Measurements from ENCODE around the gene GUK1. TPM values are rescaled to one million over a fixed set of nuclear protein-coding genes. Genes with fewer than 3 reads are reported as not detected.

The GUK1 gene
- total RNA-seq, 4 donors from 2014 or later: 384 to 510 (median 421) TPM

DNA sequence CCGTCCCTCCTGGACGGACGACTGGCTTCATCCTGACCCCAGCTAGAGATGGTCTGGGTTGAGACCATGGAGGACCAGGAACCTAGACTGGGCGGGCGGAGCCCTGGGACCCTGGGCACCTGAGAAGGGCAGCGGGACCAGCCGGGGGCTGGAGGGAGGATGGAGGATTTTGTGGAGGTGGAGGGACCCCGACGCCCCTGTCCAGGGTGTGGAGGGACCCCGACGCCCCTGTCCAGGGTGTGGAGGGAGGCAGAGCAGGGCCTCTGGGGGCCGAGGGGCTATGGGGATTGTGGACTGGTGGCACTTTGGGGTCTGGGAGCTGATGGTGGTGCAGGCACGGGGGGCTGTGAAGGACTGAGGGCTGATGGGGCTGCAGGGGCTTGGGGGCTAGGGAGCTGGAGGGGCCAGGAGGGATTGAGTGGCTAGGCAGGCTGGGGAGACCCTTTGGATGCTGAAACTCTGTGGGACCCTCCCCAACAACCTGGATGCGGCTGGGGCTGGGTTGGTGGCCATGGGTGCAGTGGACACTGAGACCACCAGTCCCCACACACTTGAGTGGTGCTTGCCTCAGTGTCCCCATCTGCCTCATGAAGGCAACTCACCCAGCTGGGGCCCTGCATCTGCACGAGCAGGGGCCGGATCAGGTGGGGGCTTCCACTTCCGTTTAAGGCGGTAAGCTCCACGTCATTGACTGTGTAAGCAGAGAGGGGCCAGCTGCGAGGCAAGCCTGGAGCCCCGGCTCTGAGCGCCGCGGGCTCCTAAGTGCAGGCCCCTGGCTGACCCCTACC, 17.1 kb downstream of the GUK1 start:
- Histone ChIP-seq H3K4me1 (peaks cover 45% of the 10 kb centered on the region), H3K36me3 (no peaks in the 10 kb centered on the region), H3K4me3 (no peak overlapping the region), H3K27ac (no peak overlapping the region), H3K27me3 (no peaks in the 10 kb centered on the region), H3K9me3 (no peaks in the 10 kb centered on the region)
- DNase-seq (ENCODE audit: low spot score in 2 of 2): peak in 1 of 2 donors; percentile 61
- TF ChIP-seq, protein P1, sequence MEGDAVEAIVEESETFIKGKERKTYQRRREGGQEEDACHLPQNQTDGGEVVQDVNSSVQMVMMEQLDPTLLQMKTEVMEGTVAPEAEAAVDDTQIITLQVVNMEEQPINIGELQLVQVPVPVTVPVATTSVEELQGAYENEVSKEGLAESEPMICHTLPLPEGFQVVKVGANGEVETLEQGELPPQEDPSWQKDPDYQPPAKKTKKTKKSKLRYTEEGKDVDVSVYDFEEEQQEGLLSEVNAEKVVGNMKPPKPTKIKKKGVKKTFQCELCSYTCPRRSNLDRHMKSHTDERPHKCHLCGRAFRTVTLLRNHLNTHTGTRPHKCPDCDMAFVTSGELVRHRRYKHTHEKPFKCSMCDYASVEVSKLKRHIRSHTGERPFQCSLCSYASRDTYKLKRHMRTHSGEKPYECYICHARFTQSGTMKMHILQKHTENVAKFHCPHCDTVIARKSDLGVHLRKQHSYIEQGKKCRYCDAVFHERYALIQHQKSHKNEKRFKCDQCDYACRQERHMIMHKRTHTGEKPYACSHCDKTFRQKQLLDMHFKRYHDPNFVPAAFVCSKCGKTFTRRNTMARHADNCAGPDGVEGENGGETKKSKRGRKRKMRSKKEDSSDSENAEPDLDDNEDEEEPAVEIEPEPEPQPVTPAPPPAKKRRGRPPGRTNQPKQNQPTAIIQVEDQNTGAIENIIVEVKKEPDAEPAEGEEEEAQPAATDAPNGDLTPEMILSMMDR (IDR thresholded peaks at IDR 0.05): no peak
- TF ChIP-seq POLR2A (IDR thresholded peaks at IDR 0.05): no peak
- TF ChIP-seq EP300 (IDR thresholded peaks at IDR 0.05): no peak
- no peak for TF ChIP-seq POLR2AphosphoS5 (IDR thresholded peaks at IDR 0.05)
- 83% methylated on average over 13 of the region's 24 CpGs for WGBS

DNA sequence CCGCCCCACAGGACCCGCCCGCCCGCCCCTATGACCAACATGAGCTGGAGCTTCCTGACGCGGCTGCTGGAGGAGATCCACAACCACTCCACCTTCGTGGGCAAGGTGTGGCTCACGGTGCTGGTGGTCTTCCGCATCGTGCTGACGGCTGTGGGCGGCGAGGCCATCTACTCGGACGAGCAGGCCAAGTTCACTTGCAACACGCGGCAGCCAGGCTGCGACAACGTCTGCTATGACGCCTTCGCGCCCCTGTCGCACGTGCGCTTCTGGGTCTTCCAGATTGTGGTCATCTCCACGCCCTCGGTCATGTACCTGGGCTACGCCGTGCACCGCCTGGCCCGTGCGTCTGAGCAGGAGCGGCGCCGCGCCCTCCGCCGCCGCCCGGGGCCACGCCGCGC, 17.6 kb downstream of the GUK1 start:
- no peaks in the 10 kb centered on the region for H3K36me3 ChIP-seq
- peaks cover 51% of the 10 kb centered on the region for H3K4me1 ChIP-seq
- no peak overlapping the region for H3K27ac ChIP-seq
- no peak for DNase-seq (ENCODE audit: low spot score in 2 of 2)
- no peaks in the 10 kb centered on the region for H3K27me3 ChIP-seq
- 66% methylated on average over 16 of the region's 43 CpGs for WGBS
- TF ChIP-seq POLR2AphosphoS5 (IDR thresholded peaks at IDR 0.05) (no peak), POLR2A (IDR thresholded peaks at IDR 0.05) (no peak), EP300 (IDR thresholded peaks at IDR 0.05) (no peak)
- TF ChIP-seq, protein P1 (IDR thresholded peaks at IDR 0.05): no peak
- no peak overlapping the region for H3K4me3 ChIP-seq
- H3K9me3 ChIP-seq: no peaks in the 10 kb centered on the region

DNA sequence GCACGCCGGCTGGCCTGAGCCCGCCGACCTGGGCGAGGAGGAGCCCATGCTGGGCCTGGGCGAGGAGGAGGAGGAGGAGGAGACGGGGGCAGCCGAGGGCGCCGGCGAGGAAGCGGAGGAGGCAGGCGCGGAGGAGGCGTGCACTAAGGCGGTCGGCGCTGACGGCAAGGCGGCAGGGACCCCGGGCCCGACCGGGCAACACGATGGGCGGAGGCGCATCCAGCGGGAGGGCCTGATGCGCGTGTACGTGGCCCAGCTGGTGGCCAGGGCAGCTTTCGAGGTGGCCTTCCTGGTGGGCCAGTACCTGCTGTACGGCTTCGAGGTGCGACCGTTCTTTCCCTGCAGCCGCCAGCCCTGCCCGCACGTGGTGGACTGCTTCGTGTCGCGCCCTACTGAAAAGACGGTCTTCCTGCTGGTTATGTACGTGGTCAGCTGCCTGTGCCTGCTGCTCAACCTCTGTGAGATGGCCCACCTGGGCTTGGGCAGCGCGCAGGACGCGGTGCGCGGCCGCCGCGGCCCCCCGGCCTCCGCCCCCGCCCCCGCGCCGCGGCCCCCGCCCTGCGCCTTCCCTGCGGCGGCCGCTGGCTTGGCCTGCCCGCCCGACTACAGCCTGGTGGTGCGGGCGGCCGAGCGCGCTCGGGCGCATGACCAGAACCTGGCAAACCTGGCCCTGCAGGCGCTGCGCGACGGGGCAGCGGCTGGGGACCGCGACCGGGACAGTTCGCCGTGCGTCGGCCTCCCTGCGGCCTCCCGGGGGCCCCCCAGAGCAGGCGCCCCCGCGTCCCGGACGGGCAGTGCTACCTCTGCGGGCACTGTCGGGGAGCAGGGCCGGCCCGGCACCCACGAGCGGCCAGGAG, 18.3 kb downstream of the GUK1 start:
- H3K27me3 ChIP-seq: no peaks in the 10 kb centered on the region
- H3K27ac ChIP-seq: no peak overlapping the region
- TF ChIP-seq EP300 (IDR thresholded peaks at IDR 0.05): no peak
- no peak for TF ChIP-seq POLR2A (IDR thresholded peaks at IDR 0.05)
- TF ChIP-seq, protein P1 (IDR thresholded peaks at IDR 0.05): no peak
- TF ChIP-seq POLR2AphosphoS5 (IDR thresholded peaks at IDR 0.05): no peak
- 62% methylated on average over 27 of the region's 98 CpGs for WGBS
- no peak overlapping the region for H3K4me3 ChIP-seq
- no peaks in the 10 kb centered on the region for H3K9me3 ChIP-seq
- DNase-seq (ENCODE audit: low spot score in 2 of 2): no peak
- peaks cover 57% of the 10 kb centered on the region for H3K4me1 ChIP-seq
- no peaks in the 10 kb centered on the region for H3K36me3 ChIP-seq

DNA sequence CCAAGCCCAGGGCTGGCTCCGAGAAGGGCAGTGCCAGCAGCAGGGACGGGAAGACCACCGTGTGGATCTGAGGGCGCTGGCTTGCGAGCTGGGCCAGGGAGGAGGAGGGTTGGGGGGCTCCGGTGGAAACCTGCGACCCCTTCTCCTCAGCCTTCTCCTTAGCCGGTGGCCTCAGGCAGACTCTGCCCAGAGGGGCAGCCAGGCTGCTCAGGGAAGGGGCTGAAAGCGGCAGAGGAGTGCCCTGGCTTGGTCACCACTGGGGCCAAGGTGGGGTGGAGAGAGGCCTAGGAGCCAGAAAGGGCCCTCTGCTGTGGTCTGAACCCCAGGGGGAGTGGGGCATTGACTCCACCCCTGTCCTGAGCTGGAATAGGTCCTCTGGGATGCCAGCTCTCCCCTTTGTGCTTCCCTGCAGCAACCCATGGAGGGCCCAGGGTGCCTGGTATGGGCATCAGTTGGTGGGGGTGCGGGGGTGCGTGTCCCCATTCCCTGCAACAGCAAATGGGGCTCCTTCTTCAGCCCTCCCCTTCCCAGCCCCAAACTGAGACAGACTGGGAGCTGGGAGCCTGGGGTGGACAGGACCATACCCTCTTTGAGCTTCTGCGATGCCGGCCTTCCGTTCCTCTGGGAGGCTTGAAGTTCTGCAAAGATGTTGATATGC, 19.1 kb downstream of the GUK1 start:
- H3K9me3 ChIP-seq: no peaks in the 10 kb centered on the region
- no peaks in the 10 kb centered on the region for H3K36me3 ChIP-seq
- peaks cover 60% of the 10 kb centered on the region for H3K4me1 ChIP-seq
- no peak for DNase-seq (ENCODE audit: low spot score in 2 of 2)
- no peaks in the 10 kb centered on the region for H3K27me3 ChIP-seq
- TF ChIP-seq, protein P1 (IDR thresholded peaks at IDR 0.05): no peak
- TF ChIP-seq POLR2AphosphoS5 (IDR thresholded peaks at IDR 0.05): no peak
- TF ChIP-seq POLR2A (IDR thresholded peaks at IDR 0.05): no peak
- no peak for TF ChIP-seq EP300 (IDR thresholded peaks at IDR 0.05)
- H3K27ac ChIP-seq: no peak overlapping the region
- 77% methylated on average over 6 of the region's 14 CpGs for WGBS
- H3K4me3 ChIP-seq: no peak overlapping the region

Measured in suprapubic skin (tissue), 4 donors.